Lower leg skin (tissue), 4 donors: ENCODE results near the gene HIPK1. TPM values are rescaled to one million over a fixed set of nuclear protein-coding genes. Genes with fewer than 3 reads are reported as not detected.

Experiments used
- DNase-seq, 2 donors: peaks; one replicate each; pipeline ENCODE4 v3.0.0-alpha.2; 2019; ENCODE audit warnings: low spot score in 2 of 2
- H3K4me3 ChIP-seq: fragments of 200-600 bp; sonication (generic); 2 replicates; pipeline ENCODE4 v1.5.1; 2017; ENCODE audit warnings: mild to moderate bottlenecking, low read depth; ENCODE audit not compliant: poor library complexity, severe bottlenecking
- POLR2A ChIP-seq, 2 donors: fragments of 450-650 bp; IDR thresholded peaks; one replicate each; pipeline ENCODE4 v1.6.1; 2016 to 2017; ENCODE audit warnings: antibody characterized with exemption in 2 of 2, mild to moderate bottlenecking in 1 of 2, moderate library complexity in 1 of 2
- WGBS, 2 donors: methylation state at CpG; one replicate each; pipeline ENCODE4 v1.1.5; 2018; 5-methylcytosine and 5-hydroxymethylcytosine counted together
- intact Hi-C: fragments of 100-400 bp; cut with DNase I; formaldehyde crosslinking; loops from one replicate; pipeline ENCODE4 v1.15.0; 2023; ENCODE audit warnings: low total_unique reads
- total RNA-seq, 4 donors: library from RNA; depleted of rRNA; stranded (reverse); fragments of >200 nt; gene quantifications; one replicate each; pipeline ENCODE4 v1.1.0, GENCODE V29; 2016
- TF ChIP-seq, protein P1 (sequence below), 3 donors: fragments of 450-650 bp; IDR thresholded peaks; one replicate each; pipeline ENCODE4 v1.5.1; 2016; ENCODE audit warnings: antibody characterized with exemption in 3 of 3, mild to moderate bottlenecking in 3 of 3, moderate library complexity in 2 of 3

Gene HIPK1
- total RNA-seq, 4 donors from 2014 or later = 47.6 to 58.3 (median 54.5) TPM

GRCh38 chr1:114021665-114022099 lies 92.6 kb downstream of the HIPK1 start:
- H3K4me3 ChIP-seq = no peak overlapping the region
- 61 to 69% methylated on average over 4 of the region's 4 CpGs for WGBS, 2 donors
- DNase-seq = no peak
- intact Hi-C loops = no loop called here
- no peak for TF ChIP-seq POLR2A (IDR thresholded peaks at IDR 0.05)
- TF ChIP-seq, protein P1, sequence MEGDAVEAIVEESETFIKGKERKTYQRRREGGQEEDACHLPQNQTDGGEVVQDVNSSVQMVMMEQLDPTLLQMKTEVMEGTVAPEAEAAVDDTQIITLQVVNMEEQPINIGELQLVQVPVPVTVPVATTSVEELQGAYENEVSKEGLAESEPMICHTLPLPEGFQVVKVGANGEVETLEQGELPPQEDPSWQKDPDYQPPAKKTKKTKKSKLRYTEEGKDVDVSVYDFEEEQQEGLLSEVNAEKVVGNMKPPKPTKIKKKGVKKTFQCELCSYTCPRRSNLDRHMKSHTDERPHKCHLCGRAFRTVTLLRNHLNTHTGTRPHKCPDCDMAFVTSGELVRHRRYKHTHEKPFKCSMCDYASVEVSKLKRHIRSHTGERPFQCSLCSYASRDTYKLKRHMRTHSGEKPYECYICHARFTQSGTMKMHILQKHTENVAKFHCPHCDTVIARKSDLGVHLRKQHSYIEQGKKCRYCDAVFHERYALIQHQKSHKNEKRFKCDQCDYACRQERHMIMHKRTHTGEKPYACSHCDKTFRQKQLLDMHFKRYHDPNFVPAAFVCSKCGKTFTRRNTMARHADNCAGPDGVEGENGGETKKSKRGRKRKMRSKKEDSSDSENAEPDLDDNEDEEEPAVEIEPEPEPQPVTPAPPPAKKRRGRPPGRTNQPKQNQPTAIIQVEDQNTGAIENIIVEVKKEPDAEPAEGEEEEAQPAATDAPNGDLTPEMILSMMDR (IDR thresholded peaks at IDR 0.05) = no peak

- intact Hi-C loops = no loop called here
These were observed 93.8 kb downstream of the HIPK1 start for GRCh38 chr1:114022877-114023276.

GRCh38 chr1:114023377-114023776 lies 94.3 kb downstream of the HIPK1 start:
- TF ChIP-seq, protein P1 (IDR thresholded peaks at IDR 0.05) = no peak
- no peak for TF ChIP-seq POLR2A (IDR thresholded peaks at IDR 0.05)
- no peak overlapping the region for H3K4me3 ChIP-seq
- 80 to 81% methylated on average over 6 of the region's 6 CpGs for WGBS, 2 donors
- intact Hi-C loops = no loop called here
- DNase-seq = no peak

More at GRCh38 chr1:114022877-114023276, 93.8 kb downstream of the HIPK1 start:
- TF ChIP-seq, protein P1 (IDR thresholded peaks at IDR 0.05) = no peak
- TF ChIP-seq POLR2A (IDR thresholded peaks at IDR 0.05) = no peak
- WGBS, 2 donors = 95% methylated on average over 2 of the region's 2 CpGs
- H3K4me3 ChIP-seq = no peak overlapping the region
- DNase-seq = no peak

DNA sequence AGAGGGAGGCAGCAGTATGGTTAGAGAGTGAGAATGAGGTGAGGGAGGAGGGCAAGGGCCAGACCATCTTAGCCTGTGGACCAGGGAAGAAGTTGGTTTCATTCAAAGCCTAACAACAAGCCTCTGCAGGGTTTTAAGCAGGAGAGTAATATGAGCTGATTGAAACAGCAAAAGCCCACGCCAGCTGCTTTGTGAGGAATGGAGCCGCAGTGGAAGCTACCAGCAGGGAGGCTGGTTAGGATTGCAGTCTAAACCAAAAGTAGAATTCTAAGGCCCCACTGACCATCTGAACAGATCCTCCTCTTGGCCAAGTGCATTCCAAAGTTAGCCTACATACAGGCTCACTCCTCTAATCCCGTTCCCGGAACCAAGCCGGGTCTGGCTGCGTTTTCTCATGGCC lies 94.9 kb downstream of the HIPK1 start:
- WGBS, 2 donors = 80 to 88% methylated on average over 6 of the region's 6 CpGs
- H3K4me3 ChIP-seq = no peak overlapping the region
- intact Hi-C loops = no loop called here
- no peak for DNase-seq
- TF ChIP-seq, protein P1 (IDR thresholded peaks at IDR 0.05) = no peak
- TF ChIP-seq POLR2A (IDR thresholded peaks at IDR 0.05) = no peak

DNA sequence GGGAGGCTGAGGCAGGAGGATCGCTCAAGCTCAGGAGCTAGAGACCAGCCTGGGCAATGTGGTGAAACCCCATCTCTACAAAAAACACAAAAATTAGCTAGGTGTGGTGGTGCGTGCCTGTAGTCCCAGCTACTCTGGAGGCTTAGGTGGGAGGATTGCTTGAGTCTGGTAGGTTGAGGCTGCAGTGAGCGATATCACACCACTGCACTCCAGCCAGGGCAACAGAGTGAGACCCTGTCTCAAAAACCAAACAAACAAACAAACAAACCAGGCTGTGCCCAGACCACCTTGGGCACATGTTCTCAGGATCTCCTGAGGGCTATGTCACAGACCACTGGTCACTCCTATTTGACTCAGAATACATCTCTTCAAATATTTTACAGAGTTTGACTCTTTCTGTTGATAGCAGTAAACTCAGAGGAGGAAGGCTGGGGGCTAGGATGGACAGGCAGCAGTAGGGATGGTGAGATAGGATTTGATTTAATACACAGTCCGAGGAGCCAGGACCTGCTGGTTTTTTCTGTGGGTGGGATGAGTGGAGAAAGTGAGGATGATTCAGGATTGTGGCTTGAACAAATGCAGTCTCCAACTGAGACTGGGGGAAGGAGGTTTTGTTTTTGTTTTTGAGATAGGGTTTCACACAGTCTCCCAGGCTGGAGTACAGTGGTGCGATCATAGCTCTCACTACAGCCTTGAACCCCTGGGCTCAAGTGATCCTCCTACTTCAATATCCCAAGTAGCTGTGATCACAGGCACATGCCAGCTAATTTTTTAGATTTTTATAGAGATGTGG lies 96.7 kb downstream of the HIPK1 start:
- DNase-seq = no peak
- TF ChIP-seq POLR2A (IDR thresholded peaks at IDR 0.05) = no peak
- TF ChIP-seq, protein P1 (IDR thresholded peaks at IDR 0.05) = no peak
- intact Hi-C loops = no loop called here
- H3K4me3 ChIP-seq = no peak overlapping the region
- 95 to 96% methylated on average over 5 of the region's 5 CpGs for WGBS, 2 donors
